ENCODE results near the gene SMAD3.
"Not testable (repeated sequence)": the region's sequence is repeated elsewhere in the genome, so short reads cannot be mapped to it uniquely, and the experiment has no call there.

SMAD3 gene

DNA sequence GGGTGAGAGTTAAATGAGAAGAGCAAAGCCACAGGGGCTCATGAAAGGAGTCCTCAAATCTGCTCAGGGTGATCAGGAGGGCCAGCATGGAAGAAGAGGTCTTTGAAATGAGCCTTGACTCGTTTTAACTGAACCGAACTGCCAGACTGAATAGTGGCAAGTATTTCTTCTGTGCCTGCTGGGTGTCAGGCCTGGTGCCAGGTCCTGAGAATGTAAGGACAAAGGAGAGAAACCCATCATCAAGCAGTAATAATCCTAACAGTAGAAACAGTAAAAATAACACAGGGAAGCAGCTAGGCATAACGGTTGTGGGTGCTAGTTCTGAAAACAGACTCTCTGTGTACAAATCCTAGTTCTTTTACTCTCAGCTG is 40.4 kb upstream of the SMAD3 start:
- Histone ChIP-seq H3K27me3 (ENCODE audit: insufficient read depth, poor library complexity, severe bottlenecking) (no peaks in the 10 kb centered on the region), H3K4me3 (replicated peaks; ENCODE audit: insufficient read depth, low read length) (no peak overlapping the region), H3K27ac (replicated peaks) (peak overlapping the region; percentile 69)
- no peak for DNase-seq (ENCODE audit: low read depth in 1 of 2, low spot score in 1 of 2)
- TF ChIP-seq, protein P1, sequence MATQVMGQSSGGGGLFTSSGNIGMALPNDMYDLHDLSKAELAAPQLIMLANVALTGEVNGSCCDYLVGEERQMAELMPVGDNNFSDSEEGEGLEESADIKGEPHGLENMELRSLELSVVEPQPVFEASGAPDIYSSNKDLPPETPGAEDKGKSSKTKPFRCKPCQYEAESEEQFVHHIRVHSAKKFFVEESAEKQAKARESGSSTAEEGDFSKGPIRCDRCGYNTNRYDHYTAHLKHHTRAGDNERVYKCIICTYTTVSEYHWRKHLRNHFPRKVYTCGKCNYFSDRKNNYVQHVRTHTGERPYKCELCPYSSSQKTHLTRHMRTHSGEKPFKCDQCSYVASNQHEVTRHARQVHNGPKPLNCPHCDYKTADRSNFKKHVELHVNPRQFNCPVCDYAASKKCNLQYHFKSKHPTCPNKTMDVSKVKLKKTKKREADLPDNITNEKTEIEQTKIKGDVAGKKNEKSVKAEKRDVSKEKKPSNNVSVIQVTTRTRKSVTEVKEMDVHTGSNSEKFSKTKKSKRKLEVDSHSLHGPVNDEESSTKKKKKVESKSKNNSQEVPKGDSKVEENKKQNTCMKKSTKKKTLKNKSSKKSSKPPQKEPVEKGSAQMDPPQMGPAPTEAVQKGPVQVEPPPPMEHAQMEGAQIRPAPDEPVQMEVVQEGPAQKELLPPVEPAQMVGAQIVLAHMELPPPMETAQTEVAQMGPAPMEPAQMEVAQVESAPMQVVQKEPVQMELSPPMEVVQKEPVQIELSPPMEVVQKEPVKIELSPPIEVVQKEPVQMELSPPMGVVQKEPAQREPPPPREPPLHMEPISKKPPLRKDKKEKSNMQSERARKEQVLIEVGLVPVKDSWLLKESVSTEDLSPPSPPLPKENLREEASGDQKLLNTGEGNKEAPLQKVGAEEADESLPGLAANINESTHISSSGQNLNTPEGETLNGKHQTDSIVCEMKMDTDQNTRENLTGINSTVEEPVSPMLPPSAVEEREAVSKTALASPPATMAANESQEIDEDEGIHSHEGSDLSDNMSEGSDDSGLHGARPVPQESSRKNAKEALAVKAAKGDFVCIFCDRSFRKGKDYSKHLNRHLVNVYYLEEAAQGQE (IDR thresholded peaks at IDR 0.05; ENCODE audit: insufficient replicate concordance, low read depth), result no peak
- TF ChIP-seq GABPA (IDR thresholded peaks at IDR 0.05; ENCODE audit: low read depth), result no peak
- no peak for TF ChIP-seq POLR2AphosphoS5 (IDR thresholded peaks at IDR 0.05; ENCODE audit: low read depth)
- TF ChIP-seq, protein P2, sequence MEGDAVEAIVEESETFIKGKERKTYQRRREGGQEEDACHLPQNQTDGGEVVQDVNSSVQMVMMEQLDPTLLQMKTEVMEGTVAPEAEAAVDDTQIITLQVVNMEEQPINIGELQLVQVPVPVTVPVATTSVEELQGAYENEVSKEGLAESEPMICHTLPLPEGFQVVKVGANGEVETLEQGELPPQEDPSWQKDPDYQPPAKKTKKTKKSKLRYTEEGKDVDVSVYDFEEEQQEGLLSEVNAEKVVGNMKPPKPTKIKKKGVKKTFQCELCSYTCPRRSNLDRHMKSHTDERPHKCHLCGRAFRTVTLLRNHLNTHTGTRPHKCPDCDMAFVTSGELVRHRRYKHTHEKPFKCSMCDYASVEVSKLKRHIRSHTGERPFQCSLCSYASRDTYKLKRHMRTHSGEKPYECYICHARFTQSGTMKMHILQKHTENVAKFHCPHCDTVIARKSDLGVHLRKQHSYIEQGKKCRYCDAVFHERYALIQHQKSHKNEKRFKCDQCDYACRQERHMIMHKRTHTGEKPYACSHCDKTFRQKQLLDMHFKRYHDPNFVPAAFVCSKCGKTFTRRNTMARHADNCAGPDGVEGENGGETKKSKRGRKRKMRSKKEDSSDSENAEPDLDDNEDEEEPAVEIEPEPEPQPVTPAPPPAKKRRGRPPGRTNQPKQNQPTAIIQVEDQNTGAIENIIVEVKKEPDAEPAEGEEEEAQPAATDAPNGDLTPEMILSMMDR (IDR thresholded peaks at IDR 0.05; ENCODE audit: insufficient read depth, low read length), result no peak
- TF ChIP-seq SPI1 (IDR thresholded peaks at IDR 0.05; ENCODE audit: borderline replicate concordance, low read depth), result no peak

DNA sequence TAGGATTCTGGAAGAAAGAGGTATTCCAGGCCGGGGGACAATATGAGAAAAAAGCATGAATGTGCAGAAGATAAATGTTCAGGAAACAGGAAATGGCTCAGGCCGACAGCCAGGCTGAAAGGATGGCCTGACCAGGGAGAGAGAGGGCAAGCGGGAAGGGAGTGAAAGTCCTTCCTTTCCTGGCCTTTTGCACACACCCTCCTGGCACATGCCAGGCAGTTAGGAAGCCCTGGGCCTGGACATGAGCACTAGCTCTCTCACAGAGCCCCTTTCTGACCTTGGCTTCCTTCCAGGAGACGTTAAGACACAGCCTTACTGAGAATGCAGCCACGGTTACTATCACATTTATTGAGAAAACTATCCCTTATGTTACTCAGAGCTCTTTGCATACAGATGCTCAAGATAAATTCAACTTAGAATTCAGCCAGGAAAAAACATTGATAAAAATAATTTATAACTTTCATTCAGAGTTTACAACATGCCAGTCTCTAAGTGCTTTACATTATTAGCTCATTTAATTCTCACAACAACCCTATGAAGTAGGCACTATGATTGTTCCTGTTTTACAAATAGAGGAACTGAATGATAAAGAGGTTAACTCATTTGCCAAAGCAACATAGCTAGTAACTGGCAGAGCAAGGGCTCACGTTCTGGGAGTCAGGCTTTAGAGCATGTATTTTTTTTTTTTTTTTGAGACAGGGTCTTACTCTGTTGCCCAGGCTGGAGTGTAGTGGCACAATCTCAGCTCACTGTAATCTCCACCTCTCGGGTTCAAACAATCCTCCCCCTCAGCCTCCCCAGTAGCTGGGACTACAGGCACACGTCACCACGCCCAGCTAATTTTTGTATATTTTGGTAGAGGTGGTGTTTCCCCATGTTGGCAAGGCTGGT is 39.4 kb upstream of the SMAD3 start:
- Histone ChIP-seq H3K27ac (replicated peaks) (peak overlapping the region; percentile 69), H3K4me3 (replicated peaks; ENCODE audit: insufficient read depth, low read length) (no peak overlapping the region), H3K27me3 (ENCODE audit: insufficient read depth, poor library complexity, severe bottlenecking) (no peaks in the 10 kb centered on the region)
- TF ChIP-seq SPI1 (IDR thresholded peaks at IDR 0.05; ENCODE audit: borderline replicate concordance, low read depth), result peak; percentile 83
- TF ChIP-seq, protein P2 (IDR thresholded peaks at IDR 0.05; ENCODE audit: insufficient read depth, low read length), result no peak
- DNase-seq (ENCODE audit: low read depth in 1 of 2, low spot score in 1 of 2), result peak; percentile 57 to 61

DNA sequence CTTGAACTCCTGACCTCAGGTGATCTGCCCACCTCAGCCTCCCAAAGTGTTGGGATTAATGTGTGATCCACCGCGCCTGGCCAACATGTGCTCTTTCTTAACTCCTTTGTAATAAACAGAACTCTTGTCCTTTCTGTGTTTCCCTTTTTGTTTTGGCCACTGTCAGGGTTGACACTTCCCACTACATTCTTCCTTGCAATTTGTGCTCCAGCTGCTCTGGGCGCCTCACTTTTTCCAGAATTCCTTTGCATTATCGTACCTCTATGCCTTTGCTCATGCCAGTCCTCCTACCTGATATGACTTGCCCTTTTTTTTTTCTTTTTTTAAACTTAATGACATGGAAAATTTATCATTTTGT is 38.8 kb upstream of the SMAD3 start:
- no peaks in the 10 kb centered on the region for H3K27me3 ChIP-seq (ENCODE audit: insufficient read depth, poor library complexity, severe bottlenecking)
- DNase-seq (ENCODE audit: low read depth in 1 of 2, low spot score in 1 of 2), result no peak
- H3K27ac ChIP-seq (replicated peaks), result peak overlapping the region; percentile 69

DNA sequence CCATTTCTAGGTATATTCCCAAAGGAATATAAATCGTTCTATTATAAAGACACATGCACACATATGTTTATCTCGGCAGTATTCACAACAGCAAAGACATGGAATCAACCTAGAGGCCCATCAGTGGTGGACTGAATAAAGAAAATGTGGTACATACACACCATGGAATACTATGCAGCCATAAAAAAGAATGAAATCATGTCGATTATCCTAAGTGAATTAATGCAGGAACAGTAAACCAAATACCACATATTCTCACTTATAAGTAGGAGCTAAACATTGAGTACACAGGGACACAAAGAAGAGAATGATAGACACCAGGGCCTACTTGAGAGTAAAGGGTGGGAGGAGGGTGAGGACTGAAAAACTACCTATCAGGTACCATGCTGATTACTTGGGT is 37.0 kb upstream of the SMAD3 start:
- H3K4me3 ChIP-seq (replicated peaks; ENCODE audit: insufficient read depth, low read length); DNase-seq (ENCODE audit: low read depth in 1 of 2, low spot score in 1 of 2); H3K27ac ChIP-seq (replicated peaks); H3K27me3 ChIP-seq (ENCODE audit: insufficient read depth, poor library complexity, severe bottlenecking): not testable (repeated sequence)

More for the DNA sequence above, 38.8 kb upstream of the SMAD3 start:
- H3K4me3 ChIP-seq (replicated peaks; ENCODE audit: insufficient read depth, low read length), result no peak overlapping the region
- TF ChIP-seq POLR2AphosphoS5 (IDR thresholded peaks at IDR 0.05; ENCODE audit: low read depth), result no peak
- TF ChIP-seq, protein P1 (IDR thresholded peaks at IDR 0.05; ENCODE audit: insufficient replicate concordance, low read depth), result no peak
- no peak for TF ChIP-seq GABPA (IDR thresholded peaks at IDR 0.05; ENCODE audit: low read depth)
- no peak for TF ChIP-seq SPI1 (IDR thresholded peaks at IDR 0.05; ENCODE audit: borderline replicate concordance, low read depth)
- TF ChIP-seq, protein P2 (IDR thresholded peaks at IDR 0.05; ENCODE audit: insufficient read depth, low read length), result no peak
